GM12874 (cell line): Measurements from ENCODE around the gene LCLAT1.

ENCODE experiments used
- CTCF ChIP-seq: IDR thresholded peaks from 2 replicates; pipeline ENCODE4 v1.5.1; 2011; ENCODE audit warnings: low read depth, mild to moderate bottlenecking, control low read depth, low read length, moderate library complexity; ENCODE audit not compliant: insufficient read depth

The LCLAT1 gene

DNA sequence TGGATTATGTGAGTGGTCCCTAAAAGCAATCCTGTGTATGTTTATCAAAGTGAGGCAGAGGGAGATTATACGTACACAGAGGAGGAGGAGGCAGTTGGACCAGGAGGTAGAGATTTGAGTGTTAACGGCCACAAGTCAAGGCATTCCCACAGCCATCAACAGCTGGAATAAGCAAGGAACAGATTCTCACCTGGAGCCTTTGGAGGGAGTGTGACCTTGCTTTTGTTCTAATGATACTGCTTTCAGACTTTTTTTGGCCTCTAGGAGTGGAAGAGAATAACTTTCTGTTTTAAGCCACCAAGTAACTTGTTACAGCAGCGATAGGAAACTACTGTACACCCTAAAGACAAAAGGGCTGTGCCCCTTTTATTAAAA is 18.1 kb downstream of the LCLAT1 start:
- TF ChIP-seq CTCF, result no peak

- TF ChIP-seq CTCF, result no peak
Measured at GRCh38 chr2:30466216-30466615, 19.2 kb downstream of the LCLAT1 start.

DNA sequence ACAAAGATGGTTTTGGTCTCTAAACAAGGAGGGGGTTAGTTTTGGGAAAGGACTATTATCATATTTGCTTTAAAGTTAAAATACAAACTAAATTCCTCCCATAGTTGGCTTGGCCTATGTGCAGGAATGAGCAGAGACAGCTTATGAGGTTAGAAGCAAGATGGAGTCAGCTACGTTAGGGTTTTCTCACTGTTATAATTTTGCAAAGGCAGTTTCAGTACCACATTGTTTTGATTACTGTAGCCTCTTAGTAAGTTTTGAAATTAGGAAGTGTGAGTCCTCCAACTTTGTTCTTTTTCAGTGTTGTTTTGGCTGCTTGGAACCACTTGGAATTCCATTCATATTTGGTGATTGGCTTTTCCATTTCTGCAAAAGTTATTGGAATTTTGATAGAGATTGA is 23.4 kb downstream of the LCLAT1 start:
- TF ChIP-seq CTCF, result no peak

GRCh38 chr2:30472326-30472725 is 25.3 kb downstream of the LCLAT1 start:
- TF ChIP-seq CTCF, result no peak

DNA sequence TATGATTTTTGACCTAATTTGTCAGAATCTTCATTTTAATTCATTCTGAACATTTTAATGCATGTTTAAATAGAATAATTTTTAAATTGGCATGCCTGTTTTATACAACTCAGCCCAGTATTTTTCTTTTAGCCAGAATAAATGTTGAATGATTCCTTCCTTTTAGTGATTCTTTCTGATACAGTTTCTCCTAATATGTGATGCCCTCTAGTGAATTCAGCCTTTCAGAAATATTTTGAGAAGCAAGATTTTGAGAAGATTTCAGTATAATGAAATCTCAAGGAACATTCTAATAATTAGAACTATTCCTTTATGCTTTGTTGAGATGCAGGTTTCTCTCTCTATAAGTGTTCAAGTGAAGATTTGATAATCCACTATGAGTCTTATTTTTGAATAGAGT is 28.5 kb downstream of the LCLAT1 start:
- no peak for TF ChIP-seq CTCF

- no peak for TF ChIP-seq CTCF
Measured at GRCh38 chr2:30476636-30477035, 29.6 kb downstream of the LCLAT1 start.

- no peak for TF ChIP-seq CTCF
Measured at GRCh38 chr2:30480703-30481322, 33.8 kb downstream of the LCLAT1 start.
